Measurements from ENCODE around the gene EIF6.

DNA sequence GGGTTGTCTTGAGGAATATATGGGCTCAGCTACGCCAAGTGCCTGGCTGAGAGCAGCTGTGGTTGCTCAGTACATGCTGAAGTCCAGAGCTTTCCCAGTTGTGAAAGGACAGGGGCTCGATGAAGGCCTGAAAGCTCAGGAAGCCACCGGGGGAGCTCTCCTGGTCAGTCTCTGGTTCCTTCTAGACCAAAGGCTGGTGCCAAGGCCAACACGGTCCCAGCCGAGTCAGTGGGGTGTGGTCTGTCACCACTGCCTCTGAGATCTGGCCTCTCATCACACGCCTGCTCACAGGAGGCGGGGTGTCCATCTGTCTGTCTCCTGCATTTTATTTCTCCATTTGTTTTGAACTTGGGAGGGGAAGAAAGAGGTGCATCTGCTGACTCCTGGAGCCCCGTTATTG lies 12.6 kb upstream of the EIF6 start:
- TF ChIP-seq POLR2A (IDR thresholded peaks at IDR 0.05) (no peak), POLR2AphosphoS5 (IDR thresholded peaks at IDR 0.05; ENCODE audit: insufficient read depth in 1 of 2, low read depth in 1 of 2) (no peak)
- TF ChIP-seq, protein P1, sequence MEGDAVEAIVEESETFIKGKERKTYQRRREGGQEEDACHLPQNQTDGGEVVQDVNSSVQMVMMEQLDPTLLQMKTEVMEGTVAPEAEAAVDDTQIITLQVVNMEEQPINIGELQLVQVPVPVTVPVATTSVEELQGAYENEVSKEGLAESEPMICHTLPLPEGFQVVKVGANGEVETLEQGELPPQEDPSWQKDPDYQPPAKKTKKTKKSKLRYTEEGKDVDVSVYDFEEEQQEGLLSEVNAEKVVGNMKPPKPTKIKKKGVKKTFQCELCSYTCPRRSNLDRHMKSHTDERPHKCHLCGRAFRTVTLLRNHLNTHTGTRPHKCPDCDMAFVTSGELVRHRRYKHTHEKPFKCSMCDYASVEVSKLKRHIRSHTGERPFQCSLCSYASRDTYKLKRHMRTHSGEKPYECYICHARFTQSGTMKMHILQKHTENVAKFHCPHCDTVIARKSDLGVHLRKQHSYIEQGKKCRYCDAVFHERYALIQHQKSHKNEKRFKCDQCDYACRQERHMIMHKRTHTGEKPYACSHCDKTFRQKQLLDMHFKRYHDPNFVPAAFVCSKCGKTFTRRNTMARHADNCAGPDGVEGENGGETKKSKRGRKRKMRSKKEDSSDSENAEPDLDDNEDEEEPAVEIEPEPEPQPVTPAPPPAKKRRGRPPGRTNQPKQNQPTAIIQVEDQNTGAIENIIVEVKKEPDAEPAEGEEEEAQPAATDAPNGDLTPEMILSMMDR (IDR thresholded peaks at IDR 0.05), result no peak
